ENCODE measurements around the gene NAALADL2. TPM values are rescaled to one million over a fixed set of nuclear protein-coding genes. Genes with fewer than 3 reads are reported as not detected.

Gene NAALADL2
- total RNA-seq, 1 donor: 23.5 TPM

DNA sequence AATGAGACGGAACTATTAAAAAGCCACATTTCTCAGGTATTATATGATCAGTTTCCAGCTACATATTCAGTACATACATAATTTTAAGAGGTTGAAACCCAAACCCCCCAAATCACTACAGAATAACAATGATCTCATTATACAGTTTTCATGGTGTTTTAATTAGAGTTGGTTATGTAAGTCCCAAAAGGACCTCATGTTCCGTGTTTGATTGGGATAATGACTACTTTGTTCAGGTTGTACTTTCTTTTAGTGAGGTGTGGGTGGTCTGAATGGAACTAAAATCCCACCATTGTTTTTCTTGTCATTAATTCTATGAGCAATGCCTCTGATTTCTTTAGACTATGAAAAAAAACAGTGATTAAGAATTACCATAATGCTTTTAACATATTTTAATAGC is 905.6 kb downstream of the NAALADL2 start:
- H3K4me3 ChIP-seq (ENCODE audit: insufficient read depth, low read length): no peak overlapping the region
- H3K27ac ChIP-seq (ENCODE audit: low read depth, low read length): no peak overlapping the region
- no peak for DNase-seq (ENCODE audit: insufficient read length, low spot score, missing footprints)
- H3K27me3 ChIP-seq (ENCODE audit: insufficient read depth, low read length): no peaks in the 10 kb centered on the region
- no peaks in the 10 kb centered on the region for H3K36me3 ChIP-seq (ENCODE audit: insufficient read depth, low read length)
- TF ChIP-seq, protein P1, sequence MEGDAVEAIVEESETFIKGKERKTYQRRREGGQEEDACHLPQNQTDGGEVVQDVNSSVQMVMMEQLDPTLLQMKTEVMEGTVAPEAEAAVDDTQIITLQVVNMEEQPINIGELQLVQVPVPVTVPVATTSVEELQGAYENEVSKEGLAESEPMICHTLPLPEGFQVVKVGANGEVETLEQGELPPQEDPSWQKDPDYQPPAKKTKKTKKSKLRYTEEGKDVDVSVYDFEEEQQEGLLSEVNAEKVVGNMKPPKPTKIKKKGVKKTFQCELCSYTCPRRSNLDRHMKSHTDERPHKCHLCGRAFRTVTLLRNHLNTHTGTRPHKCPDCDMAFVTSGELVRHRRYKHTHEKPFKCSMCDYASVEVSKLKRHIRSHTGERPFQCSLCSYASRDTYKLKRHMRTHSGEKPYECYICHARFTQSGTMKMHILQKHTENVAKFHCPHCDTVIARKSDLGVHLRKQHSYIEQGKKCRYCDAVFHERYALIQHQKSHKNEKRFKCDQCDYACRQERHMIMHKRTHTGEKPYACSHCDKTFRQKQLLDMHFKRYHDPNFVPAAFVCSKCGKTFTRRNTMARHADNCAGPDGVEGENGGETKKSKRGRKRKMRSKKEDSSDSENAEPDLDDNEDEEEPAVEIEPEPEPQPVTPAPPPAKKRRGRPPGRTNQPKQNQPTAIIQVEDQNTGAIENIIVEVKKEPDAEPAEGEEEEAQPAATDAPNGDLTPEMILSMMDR (IDR thresholded peaks at IDR 0.05; ENCODE audit: extremely low read depth, low read depth, low read length): no peak
- H3K4me2 ChIP-seq (ENCODE audit: insufficient read depth, low read length): no peak overlapping the region
- H2AFZ ChIP-seq (ENCODE audit: low read length): no peak overlapping the region
- H4K20me1 ChIP-seq (ENCODE audit: insufficient read depth, low read length): no peaks in the 10 kb centered on the region
- H3K79me2 ChIP-seq (ENCODE audit: insufficient read depth, low read length): no peaks in the 10 kb centered on the region
- no peaks in the 10 kb centered on the region for H3K9me3 ChIP-seq (ENCODE audit: low read depth, low read length)
- no peaks in the 10 kb centered on the region for H3K4me1 ChIP-seq (ENCODE audit: insufficient read depth, low read length)

GRCh38 chr3:175770426-175770825 is 911.3 kb downstream of the NAALADL2 start:
- Histone ChIP-seq H4K20me1 (ENCODE audit: insufficient read depth, low read length) (no peaks in the 10 kb centered on the region), H2AFZ (ENCODE audit: low read length) (no peak overlapping the region), H3K79me2 (ENCODE audit: insufficient read depth, low read length) (no peaks in the 10 kb centered on the region), H3K27ac (ENCODE audit: low read depth, low read length) (no peak overlapping the region), H3K36me3 (ENCODE audit: insufficient read depth, low read length) (no peaks in the 10 kb centered on the region), H3K27me3 (ENCODE audit: insufficient read depth, low read length) (no peaks in the 10 kb centered on the region), H3K4me2 (ENCODE audit: insufficient read depth, low read length) (no peak overlapping the region), H3K4me1 (ENCODE audit: insufficient read depth, low read length) (no peaks in the 10 kb centered on the region), H3K4me3 (ENCODE audit: insufficient read depth, low read length) (no peak overlapping the region), H3K9me3 (ENCODE audit: low read depth, low read length) (no peaks in the 10 kb centered on the region)
- TF ChIP-seq, protein P1 (IDR thresholded peaks at IDR 0.05; ENCODE audit: extremely low read depth, low read depth, low read length): no peak
- DNase-seq (ENCODE audit: insufficient read length, low spot score, missing footprints): no peak

DNA sequence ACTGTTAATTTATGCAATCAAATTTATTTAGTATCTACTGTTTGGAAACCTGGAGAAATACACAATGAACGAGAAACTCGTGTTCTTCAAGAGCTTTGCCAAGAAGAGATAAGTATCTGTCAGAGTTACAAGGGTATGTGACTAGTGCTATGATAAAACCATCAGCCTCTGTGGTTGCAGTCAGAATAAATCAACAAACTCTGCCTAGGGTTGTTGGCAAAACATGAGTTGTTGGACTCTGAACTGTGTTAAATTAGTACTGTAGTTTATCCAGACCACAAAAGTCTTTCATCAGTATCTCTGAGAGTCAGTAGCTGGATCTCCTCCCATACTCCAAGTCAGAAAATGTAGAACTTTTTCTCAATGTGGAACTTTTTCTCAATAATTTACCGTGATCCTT is 918.4 kb downstream of the NAALADL2 start:
- TF ChIP-seq, protein P1 (IDR thresholded peaks at IDR 0.05; ENCODE audit: extremely low read depth, low read depth, low read length): no peak
- H3K79me2 ChIP-seq (ENCODE audit: insufficient read depth, low read length): no peaks in the 10 kb centered on the region
- no peaks in the 10 kb centered on the region for H3K9me3 ChIP-seq (ENCODE audit: low read depth, low read length)
- no peaks in the 10 kb centered on the region for H3K4me1 ChIP-seq (ENCODE audit: insufficient read depth, low read length)
- no peaks in the 10 kb centered on the region for H3K27me3 ChIP-seq (ENCODE audit: insufficient read depth, low read length)
- no peak overlapping the region for H3K4me3 ChIP-seq (ENCODE audit: insufficient read depth, low read length)
- no peak overlapping the region for H3K4me2 ChIP-seq (ENCODE audit: insufficient read depth, low read length)
- no peaks in the 10 kb centered on the region for H3K36me3 ChIP-seq (ENCODE audit: insufficient read depth, low read length)
- H2AFZ ChIP-seq (ENCODE audit: low read length): no peak overlapping the region
- no peak overlapping the region for H3K27ac ChIP-seq (ENCODE audit: low read depth, low read length)
- no peak for DNase-seq (ENCODE audit: insufficient read length, low spot score, missing footprints)
- no peaks in the 10 kb centered on the region for H4K20me1 ChIP-seq (ENCODE audit: insufficient read depth, low read length)

GRCh38 chr3:175777965-175778364 is 918.8 kb downstream of the NAALADL2 start:
- Histone ChIP-seq H4K20me1 (ENCODE audit: insufficient read depth, low read length) (no peaks in the 10 kb centered on the region), H3K9me3 (ENCODE audit: low read depth, low read length) (no peaks in the 10 kb centered on the region), H3K27me3 (ENCODE audit: insufficient read depth, low read length) (no peaks in the 10 kb centered on the region), H3K79me2 (ENCODE audit: insufficient read depth, low read length) (no peaks in the 10 kb centered on the region), H3K4me3 (ENCODE audit: insufficient read depth, low read length) (no peak overlapping the region), H3K4me1 (ENCODE audit: insufficient read depth, low read length) (no peaks in the 10 kb centered on the region), H3K27ac (ENCODE audit: low read depth, low read length) (no peak overlapping the region), H2AFZ (ENCODE audit: low read length) (no peak overlapping the region), H3K36me3 (ENCODE audit: insufficient read depth, low read length) (no peaks in the 10 kb centered on the region), H3K4me2 (ENCODE audit: insufficient read depth, low read length) (no peak overlapping the region)
- DNase-seq (ENCODE audit: insufficient read length, low spot score, missing footprints): no peak
- TF ChIP-seq, protein P1 (IDR thresholded peaks at IDR 0.05; ENCODE audit: extremely low read depth, low read depth, low read length): no peak

Data from osteoblast (primary cell).